Keratinocyte (primary cell): ENCODE results near the gene DYNLT1. TPM values are rescaled to one million over a fixed set of nuclear protein-coding genes. Genes with fewer than 3 reads are reported as not detected.

Source experiments
- DNase-seq: peaks from one replicate; pipeline ENCODE4 v3.0.0-alpha.2; 2011; ENCODE audit warnings: low read depth, missing footprints, low spot score
- FAIRE-seq: peaks from 2 replicates; lab custom pipeline; 2011; peaks lifted over from hg19 to GRCh38; lab: Jason Lieb, UNC
- H2AFZ ChIP-seq: 2 replicates; pipeline ENCODE4 v1.6.0; 2012; ENCODE audit warnings: low read length, control low read depth, inconsistent platforms; ENCODE audit not compliant: control insufficient read depth
- H3K27ac ChIP-seq: 2 replicates; pipeline ENCODE4 v1.5.1; 2011; ENCODE audit warnings: low read length; ENCODE audit not compliant: control insufficient read depth, insufficient read depth
- H3K27me3 ChIP-seq: 3 replicates; pipeline ENCODE4 v1.6.0; 2011; ENCODE audit warnings: low read length; ENCODE audit not compliant: control insufficient read depth, insufficient read depth; ENCODE audit errors: extremely low read depth
- H3K36me3 ChIP-seq, 2 experiments: 2 replicates in 1 of 2; 3 replicates in 1 of 2; pipeline ENCODE4 v1.5.1; 2011; ENCODE audit warnings: low read length in 2 of 2, mild to moderate bottlenecking in 1 of 2; ENCODE audit not compliant: control insufficient read depth in 2 of 2, insufficient read depth in 2 of 2; ENCODE audit errors: extremely low read depth in 1 of 2
- H3K4me1 ChIP-seq: 3 replicates; pipeline ENCODE4 v1.5.1; 2011; ENCODE audit warnings: low read length; ENCODE audit not compliant: control insufficient read depth, insufficient read depth; ENCODE audit errors: extremely low read depth
- H3K4me2 ChIP-seq: 3 replicates; pipeline ENCODE4 v1.6.0; 2011; ENCODE audit warnings: low read depth, low read length; ENCODE audit not compliant: control insufficient read depth, insufficient read depth; ENCODE audit errors: extremely low read depth
- H3K4me3 ChIP-seq, 3 experiments: fragments of 200-600 bp in 1 of 3; sonication (generic) in 1 of 3; 2 replicates in 2 of 3; 3 replicates in 1 of 3; pipeline ENCODE4 v1.5.1; 2011 to 2016; ENCODE audit warnings: low read length in 3 of 3, mild to moderate bottlenecking in 3 of 3, control low read depth in 2 of 3, inconsistent platforms in 1 of 3, low read depth in 1 of 3, mixed read lengths in 1 of 3, mixed run types in 1 of 3, moderate library complexity in 1 of 3; ENCODE audit not compliant: control insufficient read depth in 2 of 3, insufficient read depth in 2 of 3; ENCODE audit errors: extremely low read depth in 1 of 3
- H3K79me2 ChIP-seq: 2 replicates; pipeline ENCODE4 v1.6.0; 2012; ENCODE audit warnings: low read length; ENCODE audit not compliant: control insufficient read depth, insufficient read depth
- H3K9ac ChIP-seq: 3 replicates; pipeline ENCODE4 v1.6.0; 2011; ENCODE audit warnings: low read length; ENCODE audit not compliant: control insufficient read depth, insufficient read depth; ENCODE audit errors: extremely low read depth
- H3K9me1 ChIP-seq: 3 replicates; pipeline ENCODE4 v1.6.0; 2011; ENCODE audit warnings: low read length; ENCODE audit not compliant: control insufficient read depth, insufficient read depth; ENCODE audit errors: extremely low read depth
- H3K9me3 ChIP-seq: 2 replicates; pipeline ENCODE4 v1.5.1; 2012; ENCODE audit warnings: low read depth, low read length; ENCODE audit not compliant: control insufficient read depth
- H4K20me1 ChIP-seq: 3 replicates; pipeline ENCODE4 v1.6.0; 2011; ENCODE audit warnings: low read length; ENCODE audit not compliant: control insufficient read depth, insufficient read depth; ENCODE audit errors: extremely low read depth
- CTCF ChIP-seq, 3 experiments: IDR thresholded peaks in 1 of 3; conservative IDR thresholded peaks in 1 of 3; optimal IDR thresholded peaks in 1 of 3; 2 replicates in 2 of 3; 3 replicates in 1 of 3; pipeline versions ENCODE3 to v1.5.1; 2011; ENCODE audit warnings: low read length in 3 of 3, mild to moderate bottlenecking in 3 of 3, moderate library complexity in 2 of 3, control low read depth in 1 of 3, inconsistent platforms in 1 of 3; ENCODE audit not compliant: insufficient read depth in 2 of 3; ENCODE audit errors: extremely low read depth in 1 of 3
- EZH2 ChIP-seq: IDR thresholded peaks from one replicate; pipeline ENCODE4 v1.6.1; 2012; ENCODE audit warnings: inconsistent platforms, mild to moderate bottlenecking, low read length, moderate library complexity
- dilution Hi-C: fragments of 300-500 bp; cut with MboI; formaldehyde crosslinking; loops from one replicate; pipeline ENCODE4 v1.7.0; 2020; ENCODE audit warnings: low sequenced_read_pairs; ENCODE audit not compliant: extremely low pct_ligation_motif_present
- polyA plus RNA-seq, 5 experiments: library from polyadenylated mRNA; depleted of rRNA in 3 of 5; stranded (reverse) in 3 of 5; stranded (forward) in 1 of 5; unstranded in 1 of 5; fragments of >200 nt; gene quantifications; 1 replicate in 1 of 5; 2 replicates in 3 of 5; 3 replicates in 1 of 5; pipeline versions ENCODE4 v1.2.1 to v1.2.3, GENCODE V29; 2011 to 2012; ENCODE audit warnings: missing spikeins in 2 of 5, low read depth in 1 of 5, low replicate concordance in 1 of 5

The DYNLT1 gene
- polyA plus RNA-seq, 1 donor (not counting 4 experiments of a cell fraction or from before 2014, with no cell fraction given), result 354 TPM

GRCh38 chr6:158621694-158622544, 22.6 kb downstream of the DYNLT1 start:
- H3K9me3 ChIP-seq, result no peaks in the 10 kb centered on the region
- H3K79me2 ChIP-seq, result peaks cover under 1% of the 10 kb centered on the region
- no peak for TF ChIP-seq EZH2
- no peak for TF ChIP-seq CTCF (optimal IDR thresholded peaks at IDR 0.05 in 1 of 3, IDR thresholded peaks at IDR 0.05 in 1 of 3, conservative IDR thresholded peaks at IDR 0.05 in 1 of 3; ENCODE audit: extremely low read depth in 1 of 3, insufficient read depth in 2 of 3, low read length in 3 of 3)
- peaks cover 26 to 28% of the 10 kb centered on the region in 2 experiments for H3K36me3 ChIP-seq
- no peak overlapping the region for H3K4me3 ChIP-seq
- no peaks in the 10 kb centered on the region for H4K20me1 ChIP-seq
- H3K27ac ChIP-seq, result no peak overlapping the region
- no peak for DNase-seq
- dilution Hi-C loops, result no loop called here
- FAIRE-seq, result no peak
- H3K27me3 ChIP-seq, result no peaks in the 10 kb centered on the region
- no peak overlapping the region for H2AFZ ChIP-seq
- no peaks in the 10 kb centered on the region for H3K4me1 ChIP-seq
- no peak overlapping the region for H3K9ac ChIP-seq
- H3K4me2 ChIP-seq, result no peak overlapping the region
- H3K9me1 ChIP-seq, result no peaks in the 10 kb centered on the region

- Histone ChIP-seq H3K9ac (no peak overlapping the region), H3K4me1 (no peaks in the 10 kb centered on the region), H3K79me2 (no peaks in the 10 kb centered on the region), H3K4me2 (no peak overlapping the region), H3K9me1 (no peaks in the 10 kb centered on the region), H3K9me3 (no peaks in the 10 kb centered on the region), H4K20me1 (no peaks in the 10 kb centered on the region), H3K4me3 (no peak overlapping the region), H2AFZ (no peak overlapping the region), H3K36me3 (peaks cover 21 to 26% of the 10 kb centered on the region in 2 experiments), H3K27me3 (no peaks in the 10 kb centered on the region), H3K27ac (no peak overlapping the region)
- TF ChIP-seq EZH2 (no peak), CTCF (optimal IDR thresholded peaks at IDR 0.05 in 1 of 3, IDR thresholded peaks at IDR 0.05 in 1 of 3, conservative IDR thresholded peaks at IDR 0.05 in 1 of 3; ENCODE audit: extremely low read depth in 1 of 3, insufficient read depth in 2 of 3, low read length in 3 of 3) (no peak)
- dilution Hi-C loops, result no loop called here
- no peak for DNase-seq
- FAIRE-seq, result no peak
These were observed 23.4 kb downstream of the DYNLT1 start for GRCh38 chr6:158620963-158621693.
